HG02981 (cell line): ENCODE data around the gene ARPC1B.
A peak's percentile ranks its signal among the peaks of the same experiment; 100 is the strongest.
"Not testable (repeated sequence)": the region's sequence is repeated elsewhere in the genome, so short reads cannot be mapped to it uniquely, and the experiment has no call there.

Experiments
- ATAC-seq: cut with Tn5 transposase; IDR thresholded peaks from one replicate; pipeline ENCODE4 v1.9.1; 2021; ENCODE audit warnings: mild to moderate bottlenecking, moderate library complexity; ENCODE audit not compliant: unreplicated experiment

Gene ARPC1B

GRCh38 chr7:99408379-99409191, 34.1 kb downstream of the ARPC1B start, which contains the start of the genes BUD31 and PDAP1:
Gene BUD31 (plus strand): TSS chr7:99408969. CDS start chr7:99411093, 2,124 bp downstream.
Gene PDAP1 (minus strand): TSS chr7:99408597. CDS start chr7:99408548, 49 bp downstream.
- peak; percentile 67 for ATAC-seq

DNA sequence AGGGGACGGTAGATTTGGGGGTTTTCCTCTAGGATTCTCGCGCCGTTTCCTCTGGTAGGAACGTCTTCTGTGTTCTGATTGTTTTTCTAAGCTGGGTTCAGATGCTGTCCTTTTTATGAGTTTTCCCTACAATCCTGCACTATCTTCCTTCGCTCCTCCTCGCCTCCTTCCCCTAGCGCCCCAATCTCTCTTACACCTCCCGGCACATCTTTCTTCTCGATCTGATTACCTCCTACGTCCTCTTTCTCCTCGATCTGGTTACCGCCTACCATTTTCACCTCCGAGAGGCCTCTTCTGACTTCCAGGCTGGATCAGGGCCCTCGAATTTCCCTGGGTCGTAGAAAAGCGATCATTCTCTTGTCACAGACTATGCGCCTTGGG, 34.7 kb downstream of the ARPC1B start:
- ATAC-seq = no peak

GRCh38 chr7:99409806-99410205, 35.3 kb downstream of the ARPC1B start:
- ATAC-seq = no peak

DNA sequence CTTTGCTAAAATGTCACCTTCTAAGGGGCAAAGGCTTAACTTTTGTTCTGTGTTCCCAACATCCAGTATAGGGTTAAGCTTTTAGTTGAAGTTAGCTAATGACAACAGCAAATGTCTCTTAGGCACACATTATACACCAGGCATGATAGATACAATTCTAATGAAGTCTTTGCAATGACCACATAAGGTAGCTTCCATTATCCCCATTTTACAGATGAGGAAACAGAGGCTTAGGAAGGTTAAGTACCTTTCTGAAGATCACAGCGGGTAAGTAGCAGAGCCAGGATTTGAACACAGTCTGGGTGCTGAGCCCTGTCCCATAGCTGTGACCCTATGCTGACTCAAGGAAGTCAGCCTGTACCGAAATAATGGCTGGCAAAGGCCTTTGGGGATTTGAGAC, 36.1 kb downstream of the ARPC1B start:
- ATAC-seq = no peak

DNA sequence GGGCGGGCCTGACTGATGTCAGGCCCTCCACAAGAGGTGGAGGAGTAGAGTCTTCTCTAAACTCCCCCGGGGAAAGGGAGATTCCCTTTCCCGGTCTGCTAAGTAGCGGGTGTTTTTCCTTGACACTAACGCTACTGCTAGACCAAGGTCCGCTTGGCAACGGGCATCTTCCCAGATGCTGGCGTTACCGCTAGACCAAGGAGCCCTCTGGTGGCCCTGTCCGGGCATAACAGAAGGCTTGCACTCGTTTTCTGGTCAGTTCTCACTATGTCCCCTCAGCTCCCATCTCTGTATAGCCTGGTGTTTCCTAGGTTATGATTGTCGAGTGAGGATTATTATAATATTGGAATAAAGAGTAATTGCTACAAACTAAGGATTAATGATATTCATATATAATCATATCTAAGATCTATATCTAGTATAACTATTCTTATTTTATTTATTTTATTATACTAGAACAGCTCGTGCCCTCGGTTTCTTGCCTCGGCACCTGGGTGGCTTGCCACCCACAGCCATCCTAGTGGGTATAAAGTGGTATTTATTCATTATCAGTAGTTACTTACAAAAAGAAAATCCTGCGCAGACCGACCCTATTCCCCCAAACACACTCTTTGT, 41.1 kb downstream of the ARPC1B start:
- not testable (repeated sequence) for ATAC-seq

GRCh38 chr7:99418260-99418659, 43.7 kb downstream of the ARPC1B start:
- ATAC-seq = no peak

DNA sequence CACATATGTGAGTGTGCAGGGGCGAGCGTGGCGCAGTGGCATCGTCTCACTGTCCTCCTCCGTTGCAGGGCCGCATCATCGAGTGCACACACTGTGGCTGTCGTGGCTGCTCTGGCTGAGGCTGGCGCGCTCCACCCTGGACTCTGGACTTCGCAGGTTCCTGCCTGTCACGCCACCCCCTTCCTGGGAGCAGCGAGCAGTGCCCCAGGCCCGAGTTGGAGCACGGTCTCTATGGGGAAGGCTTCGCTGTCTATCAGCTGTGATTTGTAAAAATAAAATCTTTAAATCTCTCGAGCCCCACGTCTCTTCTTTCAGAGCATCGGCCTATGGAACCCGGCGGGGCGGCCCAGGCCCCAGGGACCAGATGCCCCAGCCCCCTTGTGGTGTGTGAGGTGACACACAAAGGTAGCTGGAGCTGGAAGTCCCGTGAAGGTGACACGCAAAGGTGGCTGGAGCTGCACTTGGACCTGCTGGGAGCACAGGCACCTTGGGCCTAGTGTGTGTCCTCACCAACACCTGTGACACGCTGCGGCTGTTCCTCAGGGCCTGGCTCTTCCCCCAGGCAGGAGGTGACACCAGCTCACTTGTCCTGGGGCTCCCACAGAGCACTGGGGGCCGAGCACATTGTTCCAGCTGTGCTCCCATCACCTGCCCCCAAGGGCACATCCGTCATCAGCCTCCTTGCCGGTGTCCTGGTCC, 44.9 kb downstream of the ARPC1B start:
- no peak for ATAC-seq

GRCh38 chr7:99420213-99420612, 45.7 kb downstream of the ARPC1B start:
- no peak for ATAC-seq

DNA sequence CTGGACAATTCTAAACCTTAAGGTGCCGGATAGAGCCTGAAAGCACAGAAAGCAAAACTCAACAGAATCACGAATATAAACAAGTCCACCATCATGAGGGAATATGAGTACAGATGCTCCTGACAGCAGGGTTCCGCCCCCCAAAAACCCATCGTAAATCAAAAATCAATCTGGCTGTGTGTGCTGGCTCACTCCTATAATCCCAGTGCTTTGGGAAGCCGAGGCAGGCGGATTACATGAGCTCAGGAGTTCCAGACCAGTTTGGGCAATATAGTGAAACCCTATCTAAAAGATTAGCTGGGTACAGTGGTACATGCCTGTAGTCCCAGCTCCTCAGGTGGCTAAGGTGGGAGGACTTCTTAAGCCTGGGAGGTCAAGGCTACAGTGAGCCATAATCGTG, 46.5 kb downstream of the ARPC1B start:
- ATAC-seq = no peak

DNA sequence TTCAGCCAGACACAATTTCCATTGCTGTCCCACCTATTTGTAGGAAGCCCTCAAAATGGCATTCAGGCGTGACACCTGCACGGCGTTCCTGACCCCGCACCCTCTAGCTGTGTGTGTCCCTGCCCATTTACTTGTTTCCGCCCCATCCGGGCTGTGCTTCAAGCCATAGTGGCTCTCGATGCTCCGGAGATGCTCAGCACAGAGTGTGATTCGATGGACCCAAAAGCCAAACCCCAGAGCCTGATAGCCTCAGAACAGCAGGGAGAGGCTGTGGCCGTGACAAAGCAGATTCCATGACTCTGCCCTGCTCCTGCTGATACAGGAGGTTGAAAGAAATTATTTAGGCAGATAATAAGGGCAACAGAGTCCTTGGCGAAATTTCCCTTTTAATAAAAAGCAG, 47.7 kb downstream of the ARPC1B start:
- ATAC-seq = no peak

GRCh38 chr7:99422625-99423024, 48.1 kb downstream of the ARPC1B start:
- ATAC-seq = no peak

DNA sequence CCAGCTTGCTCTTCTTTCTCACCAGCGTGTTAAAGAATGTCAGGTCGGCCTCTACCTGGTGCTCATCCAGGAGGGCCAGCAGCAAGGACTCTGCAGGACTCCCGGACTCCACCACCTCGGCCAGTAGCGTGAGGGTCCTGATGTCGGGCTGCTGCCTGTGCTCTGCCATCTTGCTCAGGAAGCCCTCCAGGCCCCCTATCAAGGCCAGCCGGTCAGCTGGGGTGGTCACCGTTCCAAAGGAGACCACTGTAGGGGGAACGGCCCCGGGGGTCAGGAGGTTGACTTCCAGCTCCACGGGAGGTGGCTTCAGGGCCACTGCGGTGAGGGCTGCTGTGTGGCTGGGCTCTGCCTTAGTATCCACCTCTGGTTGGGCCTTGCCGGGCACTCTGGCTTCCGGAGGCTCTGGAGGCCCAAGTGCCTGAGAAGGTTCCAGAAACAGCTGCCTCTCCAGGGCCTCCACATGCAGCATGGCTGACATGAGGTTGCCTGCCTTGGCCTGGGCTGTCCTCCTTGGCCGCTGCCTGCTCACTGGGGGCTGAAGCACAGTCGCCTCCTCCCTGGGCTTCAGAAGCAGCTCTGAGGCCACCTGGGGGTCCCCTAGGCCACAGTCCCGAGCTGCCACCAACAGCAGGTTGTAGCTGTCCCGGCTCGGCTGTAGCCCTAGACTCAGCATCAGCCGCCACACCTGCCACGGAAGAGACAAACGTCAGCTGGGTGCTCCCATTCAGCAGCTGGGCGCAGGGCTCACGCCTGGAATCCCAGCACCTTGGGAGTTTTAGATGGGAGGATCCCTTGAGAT, 50.6 kb downstream of the ARPC1B start:
- no peak for ATAC-seq

DNA sequence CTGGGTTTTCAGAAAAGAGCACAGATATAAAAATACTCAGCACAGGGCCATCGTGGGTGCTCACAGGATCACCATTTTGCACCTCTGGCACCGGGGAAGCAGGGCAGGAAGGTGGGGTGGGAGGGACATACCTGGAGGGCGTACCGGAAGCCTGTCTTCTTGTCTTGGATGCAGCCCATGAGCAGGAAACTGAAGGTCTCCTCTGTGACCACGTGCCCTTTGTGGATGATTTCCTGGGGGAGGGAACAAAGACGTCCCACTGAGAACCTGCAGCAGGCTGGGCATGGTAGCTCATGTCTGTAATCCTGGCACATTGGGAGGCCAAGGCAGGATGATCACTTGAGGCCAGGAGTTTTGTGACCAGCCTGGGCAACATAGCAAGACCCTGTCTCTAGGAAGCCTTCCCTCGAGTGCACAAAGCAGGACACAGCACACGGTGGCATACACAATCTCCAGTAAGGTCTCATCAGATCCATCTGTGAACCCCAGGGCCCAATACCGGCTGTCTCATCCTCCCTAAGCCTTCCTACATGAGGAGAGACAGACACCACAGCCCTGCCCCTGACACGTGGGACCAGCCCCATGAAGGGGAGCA, 54.5 kb downstream of the ARPC1B start:
- ATAC-seq = no peak

GRCh38 chr7:99429756-99430155, 55.2 kb downstream of the ARPC1B start:
- no peak for ATAC-seq

GRCh38 chr7:99431756-99432540, 57.4 kb downstream of the ARPC1B start:
- not testable (repeated sequence) for ATAC-seq

- no peak for ATAC-seq
Measured at GRCh38 chr7:99433158-99433557, 58.6 kb downstream of the ARPC1B start.

DNA sequence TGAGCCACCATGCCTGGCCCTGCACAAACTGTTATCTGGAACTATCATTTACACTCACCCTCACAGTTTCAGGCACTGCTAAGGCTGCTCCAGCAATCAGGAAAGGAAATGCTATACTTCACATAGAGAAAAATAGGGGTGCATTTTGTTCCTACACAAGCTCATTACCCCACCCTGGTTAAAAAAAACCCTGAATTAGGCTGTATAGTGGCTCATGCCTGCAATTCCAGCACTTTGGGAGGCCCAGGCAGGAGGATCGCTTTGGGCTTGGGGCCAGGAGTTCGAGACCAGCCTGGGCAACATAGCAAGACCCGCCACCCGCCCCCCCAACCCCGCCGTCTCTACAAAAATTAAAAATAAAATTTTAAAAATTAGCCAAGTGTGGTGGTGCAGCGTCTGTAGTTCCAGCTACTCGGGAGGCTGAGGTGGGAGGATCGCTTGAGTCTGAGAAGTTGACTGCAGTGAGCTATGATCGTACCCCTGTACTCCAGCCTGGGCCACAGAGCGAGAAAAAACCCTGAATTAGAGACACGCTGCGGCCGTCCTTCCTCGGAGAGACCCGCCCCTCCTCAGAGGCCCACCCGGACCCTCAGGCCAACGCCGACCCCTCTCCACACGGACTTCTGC, 63.5 kb downstream of the ARPC1B start:
- peak; percentile 3 for ATAC-seq

GRCh38 chr7:99438573-99439480, 64.3 kb downstream of the ARPC1B start, which contains the start of the genes CPSF4 and PTCD1:
Gene CPSF4 (plus strand): TSS chr7:99438943. CDS start chr7:99439083, 140 bp downstream.
Gene PTCD1 (minus strand): TSS chr7:99438798. CDS start chr7:99435242, 3,556 bp downstream.
- peak; percentile 93 for ATAC-seq
